Stimulated activated naive CD8-positive, alpha-beta T cell treated with anti-CD3 and anti-CD28 coated beads, Interleukin-15, Interleukin-2, amounts not matched to agents 100 ng/mL and 50 ng/mL, for 24 hours (primary cell): ENCODE data around the gene NSD2.
"Not testable (repeated sequence)": the region's sequence is repeated elsewhere in the genome, so short reads cannot be mapped to it uniquely, and the experiment has no call there.

ENCODE experiments used
- H3K27ac Mint-ChIP-seq: one replicate; pipeline ENCODE4 v1.8.0; 2021; ENCODE audit warnings: mild to moderate bottlenecking, mixed read lengths
- H3K27me3 Mint-ChIP-seq: one replicate; pipeline ENCODE4 v1.8.0; 2021; ENCODE audit warnings: mixed read lengths
- H3K36me3 Mint-ChIP-seq: one replicate; pipeline ENCODE4 v1.8.0; 2021; ENCODE audit warnings: low read depth, mixed read lengths
- H3K4me1 Mint-ChIP-seq: one replicate; pipeline ENCODE4 v1.8.0; 2021; ENCODE audit warnings: low read depth, mixed read lengths
- H3K4me3 Mint-ChIP-seq: one replicate; pipeline ENCODE4 v1.8.0; 2021; ENCODE audit warnings: mild to moderate bottlenecking, mixed read lengths
- H3K9me3 Mint-ChIP-seq: one replicate; pipeline ENCODE4 v1.8.0; 2021; ENCODE audit warnings: mixed read lengths

The NSD2 gene

DNA sequence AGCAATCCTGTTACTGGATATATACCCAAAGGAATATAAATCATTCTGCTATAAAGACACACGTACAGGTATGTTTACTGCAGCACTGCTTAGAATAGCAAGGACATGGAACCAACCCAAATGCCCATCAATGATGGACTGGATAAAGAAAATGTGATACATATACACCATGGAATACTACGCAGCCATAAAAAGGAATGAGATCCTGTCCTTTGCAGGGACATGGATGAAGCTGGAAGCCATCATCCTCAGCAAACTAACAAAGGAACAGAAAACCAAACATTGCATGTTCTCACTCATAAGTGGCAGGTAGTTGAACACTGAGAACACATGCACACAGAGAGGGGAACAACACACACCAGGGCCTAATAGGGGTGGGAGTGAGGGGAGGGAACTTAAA is 132.2 kb downstream of the NSD2 start:
- Mint-ChIP-seq H3K4me1 (peaks cover 59% of the 10 kb centered on the region), H3K9me3 (peaks cover 23% of the 10 kb centered on the region), H3K36me3 (peaks cover 70% of the 10 kb centered on the region)
- not testable (repeated sequence) for H3K27ac Mint-ChIP-seq, H3K4me3 Mint-ChIP-seq, H3K27me3 Mint-ChIP-seq

DNA sequence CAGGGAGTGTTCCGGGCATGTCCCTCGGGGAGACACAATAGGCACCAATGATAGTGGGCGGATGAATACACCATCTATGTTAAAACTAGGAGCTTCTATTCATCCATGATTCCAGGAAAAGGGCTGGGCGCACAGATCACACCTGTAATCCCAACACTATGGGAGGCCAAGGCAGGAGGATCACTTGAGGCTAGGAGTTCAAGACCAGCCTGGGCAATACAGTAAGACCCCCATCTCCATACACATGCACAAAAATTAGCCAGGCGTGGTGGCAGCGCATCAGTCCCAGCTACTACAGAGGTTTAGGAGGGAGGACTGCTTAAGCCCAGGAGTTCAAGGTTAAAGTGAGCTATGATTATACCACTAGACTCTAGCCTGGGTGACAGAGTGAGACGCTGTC is 135.2 kb downstream of the NSD2 start:
- Mint-ChIP-seq H3K4me1 (peaks cover 46% of the 10 kb centered on the region), H3K27me3 (no peaks in the 10 kb centered on the region), H3K4me3 (peak overlapping the region; percentile 92), H3K36me3 (peaks cover 40% of the 10 kb centered on the region), H3K27ac (no peak overlapping the region), H3K9me3 (no peaks in the 10 kb centered on the region)

DNA sequence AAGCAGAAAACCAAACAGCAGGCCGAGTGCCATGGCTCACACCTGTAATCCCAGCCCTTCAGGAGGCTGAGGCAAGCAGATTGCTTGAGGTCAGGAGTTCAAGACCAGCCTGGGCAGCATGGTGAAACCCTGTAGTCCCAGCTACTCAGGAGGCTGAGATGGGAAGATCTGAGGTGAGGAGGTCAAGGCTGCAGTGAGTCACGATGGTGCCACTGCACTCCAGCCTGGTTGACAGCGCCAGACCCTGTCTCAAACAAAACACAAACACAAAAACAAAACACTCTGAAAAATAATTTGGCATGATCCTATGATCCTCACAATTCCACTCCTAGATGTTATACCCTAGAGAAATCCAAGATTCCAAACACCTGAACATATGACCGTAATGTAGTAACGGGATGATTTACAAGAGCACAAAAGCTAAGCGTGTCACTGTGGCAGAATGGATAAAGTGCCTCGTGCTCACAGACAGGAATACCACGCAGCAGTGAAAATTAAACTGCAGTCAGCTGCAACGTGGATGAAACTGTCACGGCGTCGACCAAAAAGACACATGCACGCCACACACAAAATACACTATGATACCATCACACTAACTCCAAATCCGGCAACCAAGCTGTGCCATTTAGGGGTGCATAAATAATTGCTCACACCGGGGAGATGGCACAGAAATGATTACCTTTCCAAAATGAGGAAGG is 135.9 kb downstream of the NSD2 start:
- peaks cover 36% of the 10 kb centered on the region for H3K36me3 Mint-ChIP-seq
- no peaks in the 10 kb centered on the region for H3K9me3 Mint-ChIP-seq
- H3K4me3 Mint-ChIP-seq, result peak overlapping the region; percentile 92
- H3K27me3 Mint-ChIP-seq, result no peaks in the 10 kb centered on the region
- H3K27ac Mint-ChIP-seq, result peak overlapping the region; percentile 89
- H3K4me1 Mint-ChIP-seq, result peaks cover 46% of the 10 kb centered on the region

DNA sequence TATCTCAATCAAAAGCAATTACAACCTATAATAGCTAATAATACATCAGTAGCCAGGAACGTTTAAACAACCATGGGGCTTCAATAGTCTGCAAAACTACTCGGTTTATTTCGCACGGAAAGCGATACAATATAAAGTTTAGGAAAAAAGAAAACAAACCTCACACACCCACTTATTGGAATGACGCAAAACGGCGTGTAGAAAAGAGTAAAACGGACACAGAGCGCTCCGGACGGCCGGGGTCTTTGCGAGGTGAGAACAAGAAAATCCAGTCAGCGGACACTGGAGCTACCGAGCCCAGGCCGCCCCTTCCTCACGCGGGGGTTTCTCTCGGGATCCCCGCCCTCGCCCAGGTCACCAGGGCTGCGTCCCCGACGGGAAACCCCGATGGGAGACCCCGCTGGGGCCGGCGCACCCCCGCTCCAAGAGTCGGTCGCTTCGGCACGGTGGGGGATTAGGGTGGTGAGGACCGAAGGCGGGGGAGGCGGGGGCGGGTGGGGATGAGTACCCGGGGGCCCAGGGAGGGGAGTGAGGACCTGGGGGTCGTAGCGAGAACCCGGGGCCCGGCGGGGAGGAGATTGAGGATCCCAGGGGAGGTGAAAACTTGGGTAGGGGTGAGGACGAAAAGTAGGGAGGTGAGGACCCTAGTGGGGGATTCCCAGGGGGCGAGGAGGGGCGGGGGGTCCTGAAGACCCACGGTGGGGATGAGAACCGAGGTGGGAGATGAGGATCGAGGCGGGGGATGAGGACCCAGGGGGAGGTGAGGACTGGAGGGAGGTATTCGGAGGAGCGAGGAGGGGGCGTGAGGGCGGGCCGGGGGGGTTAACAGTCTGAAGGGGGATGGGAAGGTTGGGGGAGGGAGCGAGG is 136.8 kb downstream of the NSD2 start:
- Mint-ChIP-seq H3K27me3 (no peaks in the 10 kb centered on the region), H3K36me3 (peaks cover 26% of the 10 kb centered on the region), H3K27ac (peak overlapping the region; percentile 89), H3K4me1 (peaks cover 36% of the 10 kb centered on the region), H3K4me3 (peak overlapping the region; percentile 92), H3K9me3 (no peaks in the 10 kb centered on the region)

DNA sequence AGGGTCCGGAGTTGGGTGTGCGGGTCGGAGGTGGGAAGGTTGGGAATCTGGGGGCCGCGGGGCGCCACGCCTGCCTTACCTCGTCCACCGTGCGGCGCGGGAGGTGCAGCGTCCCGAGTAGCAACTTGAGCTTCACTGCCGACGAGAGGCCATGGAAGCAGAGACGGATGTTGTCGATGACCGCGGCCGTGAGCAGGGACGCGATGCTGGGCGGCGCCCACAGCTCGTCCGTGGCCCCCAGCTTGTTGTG is 137.4 kb downstream of the NSD2 start:
- H3K27ac Mint-ChIP-seq, result peak overlapping the region; percentile 83
- peak overlapping the region; percentile 92 for H3K4me3 Mint-ChIP-seq
- H3K4me1 Mint-ChIP-seq, result peaks cover 31% of the 10 kb centered on the region
- H3K9me3 Mint-ChIP-seq, result no peaks in the 10 kb centered on the region
- H3K36me3 Mint-ChIP-seq, result peaks cover 21% of the 10 kb centered on the region
- H3K27me3 Mint-ChIP-seq, result no peaks in the 10 kb centered on the region

DNA sequence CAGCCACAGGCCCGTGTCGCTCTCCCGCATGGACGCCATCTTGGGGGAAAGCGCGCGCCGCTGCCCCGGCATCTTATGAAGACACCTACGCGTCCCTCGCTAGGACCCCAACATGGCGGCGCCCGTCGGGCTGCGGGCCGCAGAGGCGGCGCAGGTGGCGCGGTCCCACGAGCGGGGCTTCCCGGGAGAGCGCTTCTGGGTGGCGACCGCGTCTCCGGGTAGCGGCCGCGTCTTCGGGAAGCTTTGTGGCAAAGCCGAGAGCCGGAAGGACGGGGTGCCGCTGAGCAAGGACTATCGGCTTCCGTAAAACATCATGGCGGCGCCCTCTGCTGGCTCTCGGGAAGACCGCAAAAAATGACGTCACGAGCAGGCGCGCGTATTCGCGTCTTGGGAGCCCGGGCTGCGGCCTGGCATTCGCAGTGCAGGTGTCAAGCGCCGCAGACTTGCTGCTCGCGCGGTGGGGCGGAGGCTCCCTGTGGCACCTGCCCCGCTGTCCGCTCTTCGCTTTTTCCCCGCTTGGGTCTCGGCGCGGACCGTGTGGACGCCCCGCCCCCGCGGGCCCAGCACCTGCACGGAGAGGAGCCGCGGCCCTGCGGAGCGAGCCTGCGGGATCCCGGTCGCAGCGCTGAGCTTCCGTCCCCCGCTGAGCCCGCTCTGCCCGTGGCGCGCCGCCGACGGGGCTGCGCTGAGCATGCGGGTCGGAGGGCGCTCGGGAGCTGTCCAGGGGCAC is 137.9 kb downstream of the NSD2 start, which contains the start of gene NELFA:
Gene NELFA, minus strand, starts transcription at position 54 of the 730 bp plus-strand sequence. Its CDS starts 15 bp downstream, at position 39.
- no peaks in the 10 kb centered on the region for H3K9me3 Mint-ChIP-seq
- no peaks in the 10 kb centered on the region for H3K27me3 Mint-ChIP-seq
- peaks cover 31% of the 10 kb centered on the region for H3K4me1 Mint-ChIP-seq
- H3K27ac Mint-ChIP-seq, result peak within 1 kb of the TSS; percentile 89
- H3K36me3 Mint-ChIP-seq, result peaks cover 20% of the 10 kb centered on the region
- peak within 1 kb of the TSS; percentile 92 for H3K4me3 Mint-ChIP-seq

DNA sequence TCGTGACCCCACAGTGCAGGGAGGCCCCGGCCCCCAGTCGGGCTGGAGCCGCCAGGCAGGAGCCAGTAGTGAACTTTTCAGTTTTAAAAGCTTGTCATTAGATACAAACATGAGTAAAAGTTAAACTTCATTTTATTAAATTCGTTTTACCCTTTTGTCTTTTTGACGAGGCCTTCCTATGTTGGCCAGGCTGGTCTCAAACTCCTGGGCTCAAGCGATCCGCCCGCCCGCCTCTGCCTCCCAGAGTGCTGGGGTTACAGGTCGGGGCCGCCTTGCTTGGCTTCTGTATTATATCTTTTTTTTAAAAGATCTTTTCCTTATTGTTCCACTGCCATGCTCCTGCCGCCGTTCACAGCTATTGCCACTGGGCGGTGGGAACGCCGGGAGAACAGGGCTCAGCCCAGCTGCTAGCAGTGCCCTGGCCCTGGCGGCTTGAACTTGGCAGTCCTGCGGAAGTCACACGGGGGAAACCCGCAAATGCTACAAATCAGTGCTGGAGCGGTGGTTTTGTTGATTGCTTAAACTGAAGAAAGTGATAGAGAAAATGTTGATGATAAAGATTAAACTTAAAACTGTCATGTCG is 138.5 kb downstream of the NSD2 start:
- H3K4me1 Mint-ChIP-seq, result peaks cover 31% of the 10 kb centered on the region
- no peaks in the 10 kb centered on the region for H3K27me3 Mint-ChIP-seq
- H3K4me3 Mint-ChIP-seq, result peak overlapping the region; percentile 92
- H3K36me3 Mint-ChIP-seq, result peaks cover 20% of the 10 kb centered on the region
- peak overlapping the region; percentile 73 for H3K27ac Mint-ChIP-seq
- no peaks in the 10 kb centered on the region for H3K9me3 Mint-ChIP-seq

DNA sequence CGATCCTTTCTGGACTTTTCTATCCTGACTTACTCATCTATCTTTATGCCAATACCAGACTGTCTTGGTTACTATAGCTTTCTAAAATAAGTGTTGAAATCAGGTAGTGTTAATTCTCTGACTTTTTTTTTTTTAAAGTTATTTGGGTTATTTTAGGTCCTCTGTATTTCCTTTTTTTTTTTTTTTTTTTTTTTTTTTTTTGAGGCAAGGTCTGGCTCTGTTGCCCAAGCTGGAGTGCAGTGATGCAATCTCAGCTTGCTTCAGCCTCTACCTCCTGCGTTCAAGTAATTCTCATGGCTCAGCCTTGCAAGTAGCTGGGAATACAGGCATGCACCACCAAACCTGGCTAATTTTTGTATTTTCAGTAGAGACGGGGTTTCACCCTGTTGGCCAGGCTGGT is 140.4 kb downstream of the NSD2 start:
- Mint-ChIP-seq H3K9me3 (no peaks in the 10 kb centered on the region), H3K36me3 (peaks cover 7% of the 10 kb centered on the region), H3K4me3 (no peak overlapping the region), H3K27ac (no peak overlapping the region), H3K27me3 (no peaks in the 10 kb centered on the region), H3K4me1 (peaks cover 20% of the 10 kb centered on the region)

DNA sequence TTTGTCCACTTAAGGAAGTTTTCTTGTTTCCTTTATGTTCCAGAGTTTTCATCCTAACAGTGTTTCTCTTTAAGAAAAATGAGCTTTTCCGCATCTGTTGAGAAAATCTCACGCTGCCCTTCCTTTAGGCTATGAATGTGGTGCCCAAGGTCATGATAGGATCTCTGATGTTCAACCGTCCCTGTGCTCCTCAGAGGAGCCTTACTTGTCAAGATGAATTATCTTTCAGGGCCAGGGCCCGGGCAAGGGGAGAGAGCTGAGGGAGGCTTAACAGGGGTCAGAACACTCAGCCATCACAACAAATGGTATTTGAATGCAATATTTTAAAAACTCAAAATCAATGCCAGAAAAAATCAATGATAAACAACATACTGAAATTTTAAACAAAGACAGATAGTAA is 143.8 kb downstream of the NSD2 start:
- Mint-ChIP-seq H3K9me3 (no peaks in the 10 kb centered on the region), H3K4me3 (no peak overlapping the region), H3K36me3 (no peaks in the 10 kb centered on the region), H3K27ac (no peak overlapping the region), H3K27me3 (peaks cover 4% of the 10 kb centered on the region), H3K4me1 (peaks cover 4% of the 10 kb centered on the region)

DNA sequence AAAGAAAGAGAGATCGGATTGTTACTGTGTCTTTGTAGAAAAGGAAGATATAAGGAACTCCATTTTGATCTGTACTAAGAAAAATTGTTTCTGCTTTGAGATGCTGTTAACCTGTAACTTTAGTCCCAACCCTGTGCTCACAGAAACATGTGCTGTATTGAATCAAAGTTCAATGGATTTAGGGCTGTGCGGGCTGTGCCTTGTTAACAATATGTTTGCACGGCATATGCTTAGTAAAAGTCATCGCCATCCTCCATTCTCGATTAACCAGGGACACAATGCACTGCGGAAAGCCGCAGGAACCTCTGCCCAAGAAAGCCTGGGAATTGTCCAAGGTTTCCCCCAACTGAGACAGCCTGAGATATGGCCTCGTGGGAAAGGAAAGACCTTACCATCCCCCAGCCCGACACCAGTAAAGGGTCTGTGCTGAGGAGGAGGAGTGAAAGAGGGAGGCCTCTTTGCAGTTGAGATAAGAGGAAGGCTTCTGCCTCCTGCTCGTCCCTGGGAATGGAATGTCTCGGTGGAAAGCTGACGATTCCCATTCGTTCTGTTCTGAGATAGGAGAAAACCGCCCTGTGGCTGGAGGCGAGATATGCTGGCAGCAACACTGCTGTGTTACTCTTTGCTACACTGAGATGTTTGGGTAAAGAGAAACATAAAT is 150.3 kb downstream of the NSD2 start:
- not testable (repeated sequence) for H3K4me1 Mint-ChIP-seq, H3K9me3 Mint-ChIP-seq, H3K4me3 Mint-ChIP-seq, H3K36me3 Mint-ChIP-seq, H3K27ac Mint-ChIP-seq
- peaks cover 48% of the 10 kb centered on the region for H3K27me3 Mint-ChIP-seq

DNA sequence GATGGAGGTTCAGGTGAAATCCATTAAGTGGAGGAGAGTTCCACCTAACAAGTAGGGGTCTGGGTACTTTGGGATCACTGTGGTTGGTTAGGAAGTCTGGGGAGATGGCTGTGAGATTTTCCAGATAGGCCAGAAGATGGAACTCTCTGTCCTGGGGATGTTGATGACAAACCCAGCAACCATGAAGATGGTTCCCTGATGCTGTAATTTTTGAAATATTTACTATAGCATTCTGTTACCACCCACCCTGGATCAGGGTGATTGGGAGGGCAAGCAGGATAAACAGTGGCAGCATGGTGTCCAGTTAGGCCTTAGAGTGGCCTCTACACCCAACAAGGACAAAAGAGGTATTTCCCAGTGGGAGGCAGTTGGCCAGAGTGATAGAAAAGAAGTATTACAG is 153.5 kb downstream of the NSD2 start:
- H3K9me3 Mint-ChIP-seq, result peaks cover 5% of the 10 kb centered on the region
- H3K4me1 Mint-ChIP-seq, result no peaks in the 10 kb centered on the region
- H3K36me3 Mint-ChIP-seq, result no peaks in the 10 kb centered on the region
- H3K27ac Mint-ChIP-seq, result no peak overlapping the region
- peaks cover 67% of the 10 kb centered on the region for H3K27me3 Mint-ChIP-seq
- no peak overlapping the region for H3K4me3 Mint-ChIP-seq

DNA sequence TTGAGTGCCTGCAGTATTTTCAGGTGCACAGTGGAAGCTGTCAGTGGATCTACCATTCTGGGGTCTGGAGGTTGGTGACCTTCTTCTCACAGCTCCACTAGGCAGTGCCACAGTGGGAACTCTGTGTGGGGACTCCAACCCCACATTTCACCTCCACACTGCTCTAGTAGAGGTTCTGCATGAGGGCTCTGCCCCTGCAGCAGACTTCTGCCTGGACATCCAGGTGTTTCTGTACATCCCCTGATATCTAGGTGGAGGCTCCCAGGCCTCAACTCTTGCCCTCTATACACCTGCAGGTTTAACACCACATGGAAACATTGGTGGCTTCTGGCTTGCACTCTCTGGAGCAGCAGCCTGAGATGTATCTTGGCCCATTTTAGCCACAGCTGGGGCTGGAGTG is 154.6 kb downstream of the NSD2 start:
- Mint-ChIP-seq H3K9me3 (peaks cover 5% of the 10 kb centered on the region), H3K27ac (no peak overlapping the region), H3K27me3 (peaks cover 64% of the 10 kb centered on the region), H3K4me1 (no peaks in the 10 kb centered on the region), H3K4me3 (no peak overlapping the region), H3K36me3 (no peaks in the 10 kb centered on the region)

DNA sequence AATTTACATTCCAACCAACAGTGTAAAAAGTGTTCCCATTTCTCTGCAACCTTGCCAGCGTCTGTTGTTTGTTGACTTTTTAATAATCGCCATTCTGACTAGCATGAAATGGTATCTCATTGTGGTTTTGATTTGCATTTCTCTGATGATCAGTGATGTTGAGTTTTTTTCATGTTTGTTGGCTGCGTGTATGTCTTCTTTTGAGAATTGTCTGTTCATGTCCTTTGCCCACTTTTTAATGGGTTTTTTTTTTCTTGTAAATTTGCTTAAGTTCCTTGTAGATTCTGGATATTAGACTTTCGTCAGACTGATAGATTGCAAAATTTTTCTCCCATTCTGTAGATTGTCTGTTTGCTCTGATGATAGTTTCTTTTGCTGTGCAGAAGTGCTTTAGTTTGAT is 155.9 kb downstream of the NSD2 start:
- not testable (repeated sequence) for H3K4me1 Mint-ChIP-seq, H3K36me3 Mint-ChIP-seq, H3K27ac Mint-ChIP-seq, H3K4me3 Mint-ChIP-seq, H3K9me3 Mint-ChIP-seq
- H3K27me3 Mint-ChIP-seq, result peaks cover 59% of the 10 kb centered on the region

DNA sequence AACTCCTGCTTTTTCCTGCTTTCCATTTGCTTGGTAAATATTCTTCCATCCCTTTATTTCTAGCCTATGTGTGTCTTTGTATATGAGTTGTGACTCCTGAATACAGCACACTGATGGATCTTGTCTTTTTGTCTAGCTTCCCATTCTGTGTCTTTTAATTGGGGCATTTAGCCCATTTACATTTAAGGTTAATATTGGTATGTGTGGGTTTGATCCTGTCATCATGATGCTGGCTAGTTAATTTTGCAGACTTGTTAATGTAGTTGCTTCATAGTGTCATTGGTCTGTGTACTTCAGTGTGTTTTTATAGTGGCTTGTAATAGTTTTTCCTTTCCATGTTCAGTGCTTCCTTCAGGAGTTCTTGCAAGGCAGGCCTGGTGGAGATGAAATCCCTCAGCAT is 160.0 kb downstream of the NSD2 start:
- H3K4me1 Mint-ChIP-seq, H3K27ac Mint-ChIP-seq, H3K36me3 Mint-ChIP-seq, H3K9me3 Mint-ChIP-seq, H3K4me3 Mint-ChIP-seq: not testable (repeated sequence)
- H3K27me3 Mint-ChIP-seq, result peaks cover 52% of the 10 kb centered on the region
